Measurements from ENCODE around the gene SP100. TPM values are rescaled to one million over a fixed set of nuclear protein-coding genes. Genes with fewer than 3 reads are reported as not detected.
"Not testable (repeated sequence)": the region's sequence is repeated elsewhere in the genome, so short reads cannot be mapped to it uniquely, and the experiment has no call there.

SP100 gene
- total RNA-seq (10 to 100 TPM; 30.7 to 66.8 (median 42.2) TPM), polyA plus RNA-seq (10 to 100 TPM; 24.6 to 32.2 TPM)

DNA sequence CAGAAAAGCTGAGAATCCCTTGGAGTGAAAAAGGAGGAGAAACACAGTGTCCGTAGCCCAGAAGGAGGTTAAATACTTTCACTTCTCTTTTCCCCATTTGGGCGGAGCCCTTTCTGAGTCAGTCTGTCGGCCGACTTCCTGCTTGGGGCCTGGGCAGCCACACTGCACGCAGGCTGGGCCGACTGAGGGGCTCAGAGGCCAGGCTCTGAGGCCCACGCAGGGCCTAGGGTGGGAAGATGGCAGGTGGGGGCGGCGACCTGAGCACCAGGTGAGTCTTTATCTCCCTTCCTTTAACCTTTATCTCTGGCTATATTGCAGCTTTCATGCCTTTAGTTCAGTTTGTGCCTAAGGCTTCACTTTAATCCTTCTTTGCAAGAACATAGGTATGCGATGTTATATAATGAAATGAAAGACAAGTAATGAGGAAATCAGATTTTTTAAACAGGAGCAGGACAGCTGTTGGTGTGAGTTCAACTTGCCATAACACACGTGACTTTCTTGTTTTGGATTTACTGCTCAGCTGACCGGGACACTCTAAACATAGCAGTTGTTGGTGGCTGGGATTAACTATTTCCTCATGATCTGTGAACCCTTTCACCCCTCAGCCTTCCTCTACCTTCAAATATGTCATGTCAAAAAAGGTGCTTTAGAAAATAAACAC, at the start of gene SP100:
SP100 (plus strand) TSS at position 141 of the 661 bp plus-strand sequence; CDS start at position 237, 96 bp downstream.
- FAIRE-seq = no peak
- intact Hi-C loops (cut with DNase I) = no loop called here
- WGBS, 2 donors = 1% methylated on average over 12 of the region's 12 CpGs
- H3K27me3 ChIP-seq = no peaks in the 10 kb centered on the region
- H3K36me3 ChIP-seq = no peaks in the 10 kb centered on the region
- peak within 1 kb of the TSS; percentile 81 to 96 (median 88) for H3K27ac ChIP-seq
- peak; percentile 83 to 90 (median 86) for ATAC-seq
- H3K4me1 ChIP-seq = peaks cover 13 to 29% (median 27%) of the 10 kb centered on the region in 3 donors
- peak within 1 kb of the TSS; percentile 24 to 54 (median 42) for H3K4me3 ChIP-seq
- H3K9me3 ChIP-seq = no peaks in the 10 kb centered on the region
- DNase-seq = peak; percentile 68 to 86 (median 76)
- TF ChIP-seq, protein P1, sequence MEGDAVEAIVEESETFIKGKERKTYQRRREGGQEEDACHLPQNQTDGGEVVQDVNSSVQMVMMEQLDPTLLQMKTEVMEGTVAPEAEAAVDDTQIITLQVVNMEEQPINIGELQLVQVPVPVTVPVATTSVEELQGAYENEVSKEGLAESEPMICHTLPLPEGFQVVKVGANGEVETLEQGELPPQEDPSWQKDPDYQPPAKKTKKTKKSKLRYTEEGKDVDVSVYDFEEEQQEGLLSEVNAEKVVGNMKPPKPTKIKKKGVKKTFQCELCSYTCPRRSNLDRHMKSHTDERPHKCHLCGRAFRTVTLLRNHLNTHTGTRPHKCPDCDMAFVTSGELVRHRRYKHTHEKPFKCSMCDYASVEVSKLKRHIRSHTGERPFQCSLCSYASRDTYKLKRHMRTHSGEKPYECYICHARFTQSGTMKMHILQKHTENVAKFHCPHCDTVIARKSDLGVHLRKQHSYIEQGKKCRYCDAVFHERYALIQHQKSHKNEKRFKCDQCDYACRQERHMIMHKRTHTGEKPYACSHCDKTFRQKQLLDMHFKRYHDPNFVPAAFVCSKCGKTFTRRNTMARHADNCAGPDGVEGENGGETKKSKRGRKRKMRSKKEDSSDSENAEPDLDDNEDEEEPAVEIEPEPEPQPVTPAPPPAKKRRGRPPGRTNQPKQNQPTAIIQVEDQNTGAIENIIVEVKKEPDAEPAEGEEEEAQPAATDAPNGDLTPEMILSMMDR (IDR thresholded peaks at IDR 0.05) = no peak

DNA sequence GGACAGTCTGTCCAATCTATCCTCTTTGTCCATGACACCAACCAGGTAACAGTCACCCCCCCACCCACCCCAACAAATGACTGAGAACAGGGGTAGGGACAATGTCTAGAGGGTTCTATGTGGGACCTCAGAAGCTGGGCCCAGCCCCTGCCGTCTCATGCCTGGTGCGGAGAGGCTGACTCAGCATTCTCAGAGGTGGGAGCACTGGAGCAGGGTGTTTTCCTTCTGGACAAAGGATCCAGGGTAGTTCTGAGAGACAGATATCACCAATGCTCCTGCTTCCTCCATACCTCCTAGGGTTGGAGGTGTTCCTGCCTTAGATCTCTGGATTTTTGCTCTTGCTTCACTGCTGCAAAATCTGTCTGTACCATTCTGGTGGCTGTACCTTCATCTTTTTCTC, 33.9 kb upstream of the SP100 start:
- ATAC-seq = no peak
- Histone ChIP-seq H3K4me1 (no peaks in the 10 kb centered on the region), H3K4me3 (no peak overlapping the region), H3K27ac (no peak overlapping the region), H3K9me3 (no peaks in the 10 kb centered on the region), H3K27me3 (no peaks in the 10 kb centered on the region), H3K36me3 (no peaks in the 10 kb centered on the region)
- WGBS, 2 donors = 94% methylated on average over 2 of the region's 2 CpGs
- no peak for DNase-seq
- intact Hi-C loops (cut with DNase I) = no loop called here
- FAIRE-seq = no peak
- TF ChIP-seq, protein P1 (IDR thresholded peaks at IDR 0.05) = no peak

DNA sequence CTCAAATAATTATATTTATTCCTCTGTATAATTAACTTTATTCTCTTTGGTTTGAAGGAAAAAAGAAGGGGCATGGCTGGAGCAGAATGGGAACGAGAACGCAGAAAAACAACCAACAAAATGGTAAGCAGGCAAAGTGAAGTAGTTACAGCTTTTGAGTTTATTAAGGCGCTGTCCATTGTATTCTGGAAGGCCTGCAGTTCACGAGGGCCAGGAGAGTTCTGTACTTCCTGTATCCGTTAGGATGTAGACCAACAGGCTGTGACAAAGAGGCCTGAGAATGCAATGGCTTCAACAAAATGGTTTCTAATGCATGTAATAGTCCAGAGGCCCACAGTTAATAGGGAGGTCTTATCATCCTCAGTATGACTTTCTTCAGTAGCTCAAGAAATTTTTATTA, 32.5 kb upstream of the SP100 start:
- H3K36me3 ChIP-seq = no peaks in the 10 kb centered on the region
- intact Hi-C loops (cut with DNase I) = no loop called here
- H3K27ac ChIP-seq = no peak overlapping the region
- TF ChIP-seq, protein P1 (IDR thresholded peaks at IDR 0.05) = no peak
- H3K27me3 ChIP-seq = no peaks in the 10 kb centered on the region
- FAIRE-seq (no peak), DNase-seq (no peak), ATAC-seq (no peak)
- H3K9me3 ChIP-seq = no peaks in the 10 kb centered on the region
- 88 to 89% methylated on average over 5 of the region's 5 CpGs for WGBS, 2 donors
- no peak overlapping the region for H3K4me3 ChIP-seq
- H3K4me1 ChIP-seq = no peaks in the 10 kb centered on the region

DNA sequence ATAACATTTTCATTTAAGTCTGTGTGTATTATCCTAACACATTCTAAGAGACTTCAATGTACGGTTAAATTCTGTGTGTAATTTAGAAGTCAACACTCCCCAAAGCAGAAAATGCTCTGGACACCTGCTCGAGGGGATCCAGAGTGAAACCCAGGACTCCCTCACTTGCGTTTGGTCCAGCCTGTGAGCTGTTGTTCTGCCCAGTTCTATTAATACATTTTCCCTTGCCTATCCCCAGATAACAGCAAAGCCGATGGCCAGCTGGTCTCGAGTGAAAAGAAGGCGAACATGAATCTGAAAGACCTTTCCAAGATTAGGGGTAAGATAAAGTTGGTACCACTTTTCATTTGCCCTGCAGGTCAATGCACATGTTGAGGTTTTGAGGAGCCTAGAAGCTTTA, 31.0 kb upstream of the SP100 start:
- 82 to 92% methylated on average over 6 of the region's 6 CpGs for WGBS, 2 donors
- H3K9me3 ChIP-seq = no peaks in the 10 kb centered on the region
- intact Hi-C loops (cut with DNase I) = no loop called here
- TF ChIP-seq, protein P1 (IDR thresholded peaks at IDR 0.05) = no peak
- DNase-seq = no peak
- no peaks in the 10 kb centered on the region for H3K27me3 ChIP-seq
- no peak for ATAC-seq
- no peaks in the 10 kb centered on the region for H3K4me1 ChIP-seq
- H3K27ac ChIP-seq = no peak overlapping the region
- H3K36me3 ChIP-seq = peaks cover 0 to 3% (median 0%) of the 10 kb centered on the region in 3 donors
- H3K4me3 ChIP-seq = no peak overlapping the region
- no peak for FAIRE-seq

DNA sequence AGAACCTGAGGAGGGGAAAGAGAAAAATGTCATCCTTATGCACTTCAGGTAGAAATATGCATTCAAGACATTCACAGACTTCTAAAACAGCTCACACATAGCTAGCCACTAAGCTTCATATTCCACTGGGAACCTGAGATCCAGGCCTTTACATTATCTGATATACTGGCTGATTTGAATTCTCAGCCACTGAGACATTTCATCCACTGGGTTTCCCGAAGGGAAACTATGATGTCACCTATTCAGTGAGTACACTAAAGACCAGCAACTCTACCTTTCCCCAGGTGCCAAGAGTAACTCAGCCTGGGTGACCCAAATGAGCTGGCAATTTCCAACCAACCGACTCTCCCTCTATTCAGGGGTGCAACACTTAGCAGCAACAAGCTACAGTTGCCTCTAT, 21.7 kb upstream of the SP100 start:
- Histone ChIP-seq H3K27me3 (no peaks in the 10 kb centered on the region), H3K36me3 (peaks cover 0 to 5% (median 0%) of the 10 kb centered on the region in 3 donors), H3K4me3 (no peak overlapping the region), H3K4me1 (no peaks in the 10 kb centered on the region), H3K9me3 (no peaks in the 10 kb centered on the region), H3K27ac (no peak overlapping the region)
- ATAC-seq (no peak), FAIRE-seq (no peak), DNase-seq (no peak)
- intact Hi-C loops (cut with DNase I) = no loop called here
- TF ChIP-seq, protein P1 (IDR thresholded peaks at IDR 0.05) = no peak
- WGBS, 2 donors = 78 to 79% methylated on average over 2 of the region's 2 CpGs

DNA sequence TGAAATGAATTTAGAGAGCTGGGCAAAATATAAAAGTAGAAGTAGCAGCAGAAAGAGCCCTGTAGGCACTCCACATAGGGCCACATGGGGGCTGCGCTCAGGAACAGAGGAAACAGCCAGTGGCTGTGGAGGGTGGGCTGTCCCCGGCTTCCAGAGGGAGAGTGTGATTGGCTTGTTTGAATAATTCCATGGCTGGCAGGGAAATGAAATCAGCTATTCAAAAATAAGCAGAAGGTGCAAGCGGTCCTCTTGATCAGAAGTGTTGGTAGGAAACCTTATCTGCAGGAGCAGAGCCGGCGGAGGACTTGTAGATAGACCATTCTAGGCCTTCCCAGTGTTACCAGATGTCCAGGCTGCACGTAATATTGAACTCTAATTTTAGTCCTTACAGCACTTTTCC, 17.3 kb upstream of the SP100 start:
- H3K36me3 ChIP-seq; H3K27me3 ChIP-seq; FAIRE-seq; DNase-seq; intact Hi-C loops (cut with DNase I); ATAC-seq; H3K27ac ChIP-seq; H3K4me3 ChIP-seq; H3K9me3 ChIP-seq; H3K4me1 ChIP-seq: not testable (repeated sequence)
- 90 to 92% methylated on average over 6 of the region's 6 CpGs for WGBS, 2 donors
